Keratinocyte (primary cell): ENCODE data around the gene FRMD3. TPM values are rescaled to one million over a fixed set of nuclear protein-coding genes. Genes with fewer than 3 reads are reported as not detected.

Experiments used
- DNase-seq: peaks from one replicate; pipeline ENCODE4 v3.0.0-alpha.2; 2011; ENCODE audit warnings: low read depth, missing footprints, low spot score
- FAIRE-seq: peaks from 2 replicates; lab custom pipeline; 2011; peaks lifted over from hg19 to GRCh38; lab: Jason Lieb, UNC
- H2AFZ ChIP-seq: 2 replicates; pipeline ENCODE4 v1.6.0; 2012; ENCODE audit warnings: low read length, control low read depth, inconsistent platforms; ENCODE audit not compliant: control insufficient read depth
- H3K27ac ChIP-seq: 2 replicates; pipeline ENCODE4 v1.5.1; 2011; ENCODE audit warnings: low read length; ENCODE audit not compliant: control insufficient read depth, insufficient read depth
- H3K27me3 ChIP-seq: 3 replicates; pipeline ENCODE4 v1.6.0; 2011; ENCODE audit warnings: low read length; ENCODE audit not compliant: control insufficient read depth, insufficient read depth; ENCODE audit errors: extremely low read depth
- H3K36me3 ChIP-seq, 2 experiments: 2 replicates in 1 of 2; 3 replicates in 1 of 2; pipeline ENCODE4 v1.5.1; 2011; ENCODE audit warnings: low read length in 2 of 2, mild to moderate bottlenecking in 1 of 2; ENCODE audit not compliant: control insufficient read depth in 2 of 2, insufficient read depth in 2 of 2; ENCODE audit errors: extremely low read depth in 1 of 2
- H3K4me1 ChIP-seq: 3 replicates; pipeline ENCODE4 v1.5.1; 2011; ENCODE audit warnings: low read length; ENCODE audit not compliant: control insufficient read depth, insufficient read depth; ENCODE audit errors: extremely low read depth
- H3K4me2 ChIP-seq: 3 replicates; pipeline ENCODE4 v1.6.0; 2011; ENCODE audit warnings: low read depth, low read length; ENCODE audit not compliant: control insufficient read depth, insufficient read depth; ENCODE audit errors: extremely low read depth
- H3K4me3 ChIP-seq, 3 experiments: fragments of 200-600 bp in 1 of 3; sonication (generic) in 1 of 3; 2 replicates in 2 of 3; 3 replicates in 1 of 3; pipeline ENCODE4 v1.5.1; 2011 to 2016; ENCODE audit warnings: low read length in 3 of 3, mild to moderate bottlenecking in 3 of 3, control low read depth in 2 of 3, inconsistent platforms in 1 of 3, low read depth in 1 of 3, mixed read lengths in 1 of 3, mixed run types in 1 of 3, moderate library complexity in 1 of 3; ENCODE audit not compliant: control insufficient read depth in 2 of 3, insufficient read depth in 2 of 3; ENCODE audit errors: extremely low read depth in 1 of 3
- H3K79me2 ChIP-seq: 2 replicates; pipeline ENCODE4 v1.6.0; 2012; ENCODE audit warnings: low read length; ENCODE audit not compliant: control insufficient read depth, insufficient read depth
- H3K9ac ChIP-seq: 3 replicates; pipeline ENCODE4 v1.6.0; 2011; ENCODE audit warnings: low read length; ENCODE audit not compliant: control insufficient read depth, insufficient read depth; ENCODE audit errors: extremely low read depth
- H3K9me1 ChIP-seq: 3 replicates; pipeline ENCODE4 v1.6.0; 2011; ENCODE audit warnings: low read length; ENCODE audit not compliant: control insufficient read depth, insufficient read depth; ENCODE audit errors: extremely low read depth
- H3K9me3 ChIP-seq: 2 replicates; pipeline ENCODE4 v1.5.1; 2012; ENCODE audit warnings: low read depth, low read length; ENCODE audit not compliant: control insufficient read depth
- H4K20me1 ChIP-seq: 3 replicates; pipeline ENCODE4 v1.6.0; 2011; ENCODE audit warnings: low read length; ENCODE audit not compliant: control insufficient read depth, insufficient read depth; ENCODE audit errors: extremely low read depth
- CTCF ChIP-seq, 3 experiments: IDR thresholded peaks in 1 of 3; conservative IDR thresholded peaks in 1 of 3; optimal IDR thresholded peaks in 1 of 3; 2 replicates in 2 of 3; 3 replicates in 1 of 3; pipeline versions ENCODE3 to v1.5.1; 2011; ENCODE audit warnings: low read length in 3 of 3, mild to moderate bottlenecking in 3 of 3, moderate library complexity in 2 of 3, control low read depth in 1 of 3, inconsistent platforms in 1 of 3; ENCODE audit not compliant: insufficient read depth in 2 of 3; ENCODE audit errors: extremely low read depth in 1 of 3
- EZH2 ChIP-seq: IDR thresholded peaks from one replicate; pipeline ENCODE4 v1.6.1; 2012; ENCODE audit warnings: inconsistent platforms, mild to moderate bottlenecking, low read length, moderate library complexity
- dilution Hi-C: fragments of 300-500 bp; cut with MboI; formaldehyde crosslinking; loops from one replicate; pipeline ENCODE4 v1.7.0; 2020; ENCODE audit warnings: low sequenced_read_pairs; ENCODE audit not compliant: extremely low pct_ligation_motif_present
- polyA plus RNA-seq, 5 experiments: library from polyadenylated mRNA; depleted of rRNA in 3 of 5; stranded (reverse) in 3 of 5; stranded (forward) in 1 of 5; unstranded in 1 of 5; fragments of >200 nt; gene quantifications; 1 replicate in 1 of 5; 2 replicates in 3 of 5; 3 replicates in 1 of 5; pipeline versions ENCODE4 v1.2.1 to v1.2.3, GENCODE V29; 2011 to 2012; ENCODE audit warnings: missing spikeins in 2 of 5, low read depth in 1 of 5, low replicate concordance in 1 of 5

The FRMD3 gene
- polyA plus RNA-seq, 1 donor (not counting 4 experiments of a cell fraction or from before 2014, with no cell fraction given), result 0.21 TPM

- Histone ChIP-seq H2AFZ (no peak overlapping the region), H3K9me3 (no peaks in the 10 kb centered on the region), H3K27ac (no peak overlapping the region), H3K36me3 (no peaks in the 10 kb centered on the region), H3K4me2 (no peak overlapping the region), H3K27me3 (no peaks in the 10 kb centered on the region), H3K79me2 (no peaks in the 10 kb centered on the region), H3K9me1 (no peaks in the 10 kb centered on the region), H3K4me3 (no peak overlapping the region), H3K4me1 (no peaks in the 10 kb centered on the region), H4K20me1 (no peaks in the 10 kb centered on the region), H3K9ac (no peak overlapping the region)
- no peak for DNase-seq
- dilution Hi-C loops, result no loop called here
- FAIRE-seq, result no peak
- no peak for TF ChIP-seq EZH2
- TF ChIP-seq CTCF (optimal IDR thresholded peaks at IDR 0.05 in 1 of 3, IDR thresholded peaks at IDR 0.05 in 1 of 3, conservative IDR thresholded peaks at IDR 0.05 in 1 of 3; ENCODE audit: extremely low read depth in 1 of 3, insufficient read depth in 2 of 3, low read length in 3 of 3), result no peak
Observed at GRCh38 chr9:83259558-83259957, 278.6 kb downstream of the FRMD3 start.

GRCh38 chr9:83257937-83258891, 280.0 kb downstream of the FRMD3 start:
- no peak overlapping the region for H3K4me3 ChIP-seq
- no peaks in the 10 kb centered on the region for H3K79me2 ChIP-seq
- no peak overlapping the region for H3K9ac ChIP-seq
- H3K27me3 ChIP-seq, result no peaks in the 10 kb centered on the region
- FAIRE-seq (no peak), DNase-seq (no peak)
- TF ChIP-seq EZH2, result no peak
- no peak for TF ChIP-seq CTCF (optimal IDR thresholded peaks at IDR 0.05 in 1 of 3, IDR thresholded peaks at IDR 0.05 in 1 of 3, conservative IDR thresholded peaks at IDR 0.05 in 1 of 3; ENCODE audit: extremely low read depth in 1 of 3, insufficient read depth in 2 of 3, low read length in 3 of 3)
- no peaks in the 10 kb centered on the region for H3K4me1 ChIP-seq
- no peaks in the 10 kb centered on the region for H4K20me1 ChIP-seq
- H3K4me2 ChIP-seq, result no peak overlapping the region
- no peak overlapping the region for H3K27ac ChIP-seq
- no peaks in the 10 kb centered on the region for H3K36me3 ChIP-seq
- H3K9me1 ChIP-seq, result no peaks in the 10 kb centered on the region
- no peak overlapping the region for H2AFZ ChIP-seq
- no peaks in the 10 kb centered on the region for H3K9me3 ChIP-seq
- dilution Hi-C loops, result no loop called here
